GM18511 (cell line): Measurements from ENCODE around the gene FGFRL1.

Source experiments
- ATAC-seq: cut with Tn5 transposase; IDR thresholded peaks from one replicate; pipeline ENCODE4 v1.9.1; 2021; ENCODE audit warnings: mild to moderate bottlenecking, moderate library complexity; ENCODE audit not compliant: unreplicated experiment

Gene FGFRL1

DNA sequence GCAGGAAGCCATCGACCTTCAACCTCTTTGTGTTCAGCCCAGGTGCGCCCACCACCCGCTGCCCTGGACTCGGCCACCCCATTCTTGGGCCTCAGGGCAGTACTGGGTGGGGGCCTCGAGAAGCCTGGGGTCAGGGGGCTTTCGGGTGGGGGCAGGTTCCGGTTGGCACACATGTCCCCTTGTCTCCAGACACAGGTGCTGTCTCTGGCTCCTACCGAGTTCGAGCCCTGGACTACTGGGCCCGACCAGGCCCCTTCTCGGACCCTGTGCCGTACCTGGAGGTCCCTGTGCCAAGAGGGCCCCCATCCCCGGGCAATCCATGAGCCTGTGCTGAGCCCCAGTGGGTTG lies 7.4 kb upstream of the FGFRL1 start:
- ATAC-seq: no peak

DNA sequence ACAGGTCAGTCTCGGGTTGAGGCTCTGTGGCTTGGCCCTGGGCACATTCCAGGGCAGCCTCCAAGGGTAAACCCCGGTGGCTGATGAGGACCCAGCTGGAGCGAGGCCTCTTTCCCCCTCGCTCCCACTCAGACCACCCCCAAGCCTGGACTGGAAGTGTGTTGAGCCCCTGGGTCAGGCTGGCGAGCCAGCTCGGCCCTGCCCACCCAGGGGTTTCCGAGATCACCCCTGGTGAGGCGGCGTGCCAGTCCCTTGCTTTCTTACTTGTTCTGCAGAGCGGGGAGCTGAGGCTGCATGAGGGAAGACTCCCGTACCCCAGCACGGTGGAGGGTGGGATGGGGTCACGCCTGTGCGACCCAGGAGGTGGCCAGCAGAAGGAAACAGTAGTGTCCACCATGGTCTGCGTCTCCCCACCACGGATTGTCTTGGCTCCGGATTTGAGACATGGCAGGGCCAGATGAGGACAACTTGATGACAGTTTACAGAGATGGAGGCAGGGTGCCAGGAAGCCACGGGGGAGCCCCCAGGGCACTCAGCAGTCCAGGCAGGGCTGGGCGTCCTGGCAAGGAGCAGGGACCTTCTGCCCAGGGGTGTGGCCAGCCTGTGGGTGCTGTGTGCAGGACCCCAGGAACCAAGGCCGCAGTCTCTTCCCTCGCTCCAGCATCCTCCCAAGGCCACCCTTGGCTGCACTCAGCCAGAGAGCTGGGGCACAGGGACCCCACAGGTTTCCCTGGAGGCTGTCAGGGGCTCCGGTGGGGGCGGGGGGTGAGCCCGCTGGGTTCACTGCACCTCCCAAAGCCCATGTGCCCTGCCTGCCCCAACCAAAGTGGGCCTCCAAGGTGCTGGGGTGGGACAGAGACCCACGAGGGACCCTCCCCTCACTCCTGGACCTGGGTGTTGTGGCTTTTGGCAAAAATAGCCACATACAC lies 6.6 kb upstream of the FGFRL1 start:
- no peak for ATAC-seq

DNA sequence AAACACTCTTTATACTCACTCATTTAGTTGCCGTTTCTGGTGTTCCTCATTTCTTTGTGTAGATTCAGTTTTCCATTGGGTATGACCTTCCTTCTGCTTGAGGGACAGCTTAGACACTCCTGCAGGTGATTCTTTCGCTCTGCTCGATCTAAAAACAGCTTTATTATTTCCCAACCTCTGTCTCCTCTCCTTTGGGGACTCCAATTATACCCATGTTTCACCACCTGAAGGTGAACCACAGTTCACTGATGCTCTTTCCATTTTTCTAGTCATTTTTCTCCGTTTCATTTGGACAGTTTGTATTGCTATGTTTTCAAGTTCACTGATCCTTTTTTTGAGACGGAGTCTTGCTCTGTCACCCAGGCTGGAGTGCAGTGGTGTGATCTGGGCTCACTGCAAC lies 4.6 kb upstream of the FGFRL1 start:
- no peak for ATAC-seq

DNA sequence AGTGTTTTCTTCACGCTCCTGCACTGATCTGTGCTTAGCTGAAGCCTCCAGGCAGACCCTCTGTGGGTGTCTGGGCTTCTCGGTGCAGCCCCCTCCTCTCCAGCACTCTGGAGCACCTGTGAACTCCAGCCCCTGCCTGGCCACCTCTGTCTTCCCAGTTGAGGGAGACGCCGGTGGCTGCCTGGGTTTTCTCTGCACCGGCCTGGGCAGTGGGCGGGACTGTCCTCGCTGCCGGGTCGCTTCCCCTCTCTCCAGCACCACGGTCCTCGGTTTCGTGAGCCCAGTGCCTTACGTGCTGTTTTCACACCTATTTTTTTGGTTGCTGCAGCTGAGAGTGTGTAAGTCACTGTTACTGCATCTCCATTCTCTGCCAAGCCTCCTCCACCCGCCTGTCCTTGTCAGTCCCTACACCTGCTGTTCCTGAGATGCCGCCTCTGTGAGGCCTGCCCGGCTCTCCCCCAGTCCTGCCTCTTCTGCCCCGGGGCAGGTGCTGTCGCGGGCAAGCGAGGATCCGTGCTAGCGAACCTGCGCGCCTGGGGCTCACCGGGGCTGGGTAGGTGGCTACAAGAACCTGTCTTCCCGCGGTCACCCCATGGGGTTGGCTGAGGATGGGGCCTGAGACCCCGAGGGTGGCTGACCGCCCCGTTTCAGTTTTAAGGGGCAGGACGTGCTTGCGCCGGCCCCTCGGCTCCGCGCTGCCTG lies 2.4 kb upstream of the FGFRL1 start:
- ATAC-seq: peak; percentile 20

DNA sequence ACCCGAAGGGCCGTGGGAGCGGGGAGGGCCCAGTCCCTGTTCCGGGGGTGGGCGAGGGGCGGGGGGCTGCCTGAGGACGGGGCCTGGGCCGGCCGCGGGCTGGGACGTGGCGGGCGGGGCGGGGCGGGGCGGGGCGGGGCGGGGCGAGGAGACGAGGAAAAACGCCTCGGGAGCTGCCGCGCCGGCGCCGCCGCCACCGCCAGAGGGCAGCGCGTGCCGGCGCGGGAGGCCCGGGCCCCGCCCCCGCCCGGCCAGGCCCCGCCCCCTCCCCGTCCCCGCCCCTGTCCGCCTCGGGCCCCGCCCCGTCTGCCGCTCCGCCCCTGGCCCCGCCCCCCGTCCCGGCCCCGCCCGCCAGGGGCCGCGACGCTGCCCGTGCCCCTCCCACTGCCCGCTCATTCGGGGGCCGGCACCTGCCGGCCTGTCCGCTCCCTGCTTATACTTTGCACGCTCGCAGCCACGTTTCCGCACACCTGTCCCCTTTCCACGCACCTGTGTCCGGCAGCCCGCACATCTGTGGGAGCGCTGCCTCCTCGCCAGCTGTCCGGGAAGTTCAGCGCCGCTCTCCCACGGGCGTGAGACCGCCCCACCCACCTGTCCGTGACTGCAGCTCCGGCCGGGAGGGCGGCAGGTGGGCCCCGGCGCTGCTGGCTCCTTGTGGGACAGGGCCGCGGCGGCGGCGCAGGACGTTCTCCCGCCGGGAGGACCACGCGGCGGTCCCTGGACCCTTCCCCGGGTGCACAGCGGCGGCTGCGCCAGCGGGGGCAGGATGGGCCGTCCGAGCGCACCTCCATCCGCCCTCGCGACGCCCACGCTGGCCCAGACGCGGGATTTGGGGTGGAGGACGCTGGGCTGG lies 1.7 kb upstream of the FGFRL1 start:
- ATAC-seq: peak; percentile 40

DNA sequence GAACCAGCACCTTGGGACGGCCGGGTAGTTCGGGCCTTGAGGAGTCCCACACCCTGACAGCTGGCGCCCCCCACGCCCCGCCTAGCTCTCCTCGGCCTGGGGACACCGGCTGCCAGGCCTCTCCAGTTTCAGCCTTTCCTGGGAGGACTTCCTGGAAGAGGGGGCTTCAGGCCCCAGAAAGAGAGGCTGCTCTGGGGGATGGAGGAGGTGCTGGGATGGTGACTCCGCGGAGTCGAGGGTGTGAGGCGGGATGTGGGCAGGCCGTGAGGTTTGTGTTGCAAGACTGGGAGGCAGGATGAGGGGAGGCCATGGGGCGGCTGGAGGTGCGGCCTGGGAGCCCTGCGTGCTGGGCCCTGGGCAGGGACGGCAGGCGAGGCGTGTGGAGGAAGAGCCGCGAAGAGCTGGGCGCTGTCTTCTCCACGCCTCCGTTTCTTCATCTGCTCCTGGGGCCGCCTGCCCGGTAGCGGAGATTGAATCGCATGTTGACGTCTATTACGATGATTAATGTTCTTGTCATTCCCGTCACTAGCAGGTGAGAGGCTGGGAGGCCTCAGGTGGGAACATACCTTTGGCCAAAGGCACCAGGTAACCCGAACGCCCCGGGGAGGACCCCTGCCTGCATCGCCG lies 918 bp upstream of the FGFRL1 start:
- peak; percentile 10 for ATAC-seq

DNA sequence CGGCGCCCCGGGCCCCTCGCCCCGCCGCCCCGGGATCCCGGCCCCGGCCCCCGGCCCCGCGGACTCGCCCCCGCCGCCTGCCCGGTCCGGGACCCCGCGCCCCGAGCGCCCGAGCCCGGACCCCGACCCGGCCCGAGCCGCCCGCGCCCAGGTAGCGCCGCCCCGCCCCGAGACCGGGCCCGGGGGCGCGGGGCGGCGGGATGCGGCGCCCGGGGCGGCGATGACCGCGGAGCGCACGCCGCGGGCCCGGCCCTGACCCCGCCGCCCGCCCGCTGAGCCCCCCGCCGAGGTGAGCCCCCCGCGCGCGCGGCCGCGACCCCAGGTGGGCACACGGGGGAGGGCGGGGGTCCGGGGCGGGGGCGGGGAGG lies 224 bp downstream of the FGFRL1 start:
- ATAC-seq: peak; percentile 7

DNA sequence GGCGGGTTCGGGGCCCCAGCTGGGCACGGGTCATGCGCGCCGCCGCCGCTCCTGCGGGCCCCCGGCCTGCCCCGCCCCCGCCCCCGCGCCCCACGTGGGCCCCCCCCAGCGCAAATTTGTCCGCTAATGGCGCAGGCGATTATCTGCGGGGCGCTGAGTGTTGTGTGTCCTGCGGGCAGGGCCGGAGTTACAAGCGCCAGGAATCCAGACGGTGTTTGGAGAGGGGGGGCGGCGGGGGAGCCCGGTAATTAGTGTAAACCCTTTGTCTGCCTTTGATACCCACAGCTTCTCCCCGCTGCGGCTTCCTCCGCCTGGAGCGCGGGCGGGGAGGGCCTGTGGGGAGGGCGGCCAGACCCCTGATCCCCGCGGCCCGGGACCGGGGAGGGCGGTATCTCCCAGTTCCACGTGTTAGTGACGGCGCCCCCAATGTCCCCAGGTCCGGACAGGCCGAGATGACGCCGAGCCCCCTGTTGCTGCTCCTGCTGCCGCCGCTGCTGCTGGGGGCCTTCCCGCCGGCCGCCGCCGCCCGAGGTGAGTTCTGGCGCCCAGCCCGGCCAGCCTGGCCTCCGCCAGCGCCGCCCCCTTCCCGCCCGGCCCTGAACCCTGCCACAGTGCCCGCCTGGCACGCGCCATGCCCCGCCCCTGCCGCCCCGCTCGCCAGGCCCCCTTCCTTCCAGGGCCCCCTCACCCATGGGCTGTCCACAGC lies 761 bp downstream of the FGFRL1 start:
- ATAC-seq: no peak

DNA sequence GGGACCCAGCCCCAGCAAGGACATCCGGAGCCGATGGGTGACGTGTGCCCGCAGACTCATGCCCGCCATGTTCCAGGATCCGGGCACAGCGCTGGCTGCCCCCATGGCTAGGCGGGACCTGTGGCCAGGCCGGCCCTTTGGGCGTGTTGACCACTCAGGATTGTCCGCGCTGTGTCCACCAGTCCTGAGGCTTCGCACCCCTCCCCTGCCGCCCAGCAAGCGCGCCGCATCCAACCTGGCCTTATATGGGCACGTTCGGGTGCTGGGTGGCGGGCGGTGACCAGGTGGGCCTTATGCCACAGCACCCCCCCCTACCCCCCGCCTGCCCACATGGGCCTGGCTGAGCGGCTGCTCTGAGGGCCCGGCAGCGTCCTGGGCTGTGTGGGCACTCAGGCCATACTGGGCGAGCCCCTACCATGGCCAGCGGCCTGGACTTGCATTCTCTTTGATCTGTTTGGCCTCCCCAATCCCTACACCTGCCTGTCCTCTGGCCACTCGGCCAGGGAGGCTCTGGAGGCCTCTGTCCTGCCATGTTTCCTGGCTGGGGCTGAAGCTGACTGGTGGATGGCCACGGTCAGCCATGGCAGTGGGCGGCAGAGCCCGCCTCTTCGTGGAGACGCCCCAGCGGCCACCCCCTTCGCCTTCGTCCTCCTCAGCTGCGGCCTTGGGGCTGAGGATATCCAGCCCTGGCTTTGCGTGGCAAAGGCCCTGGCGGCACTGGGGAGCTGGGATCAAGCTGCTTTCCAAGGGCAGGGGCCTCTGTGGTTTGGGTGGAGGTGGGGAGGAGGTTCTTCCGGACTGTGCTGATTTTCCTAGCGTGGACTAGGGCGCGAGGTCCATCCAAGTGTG lies 2.0 kb downstream of the FGFRL1 start:
- ATAC-seq: no peak

DNA sequence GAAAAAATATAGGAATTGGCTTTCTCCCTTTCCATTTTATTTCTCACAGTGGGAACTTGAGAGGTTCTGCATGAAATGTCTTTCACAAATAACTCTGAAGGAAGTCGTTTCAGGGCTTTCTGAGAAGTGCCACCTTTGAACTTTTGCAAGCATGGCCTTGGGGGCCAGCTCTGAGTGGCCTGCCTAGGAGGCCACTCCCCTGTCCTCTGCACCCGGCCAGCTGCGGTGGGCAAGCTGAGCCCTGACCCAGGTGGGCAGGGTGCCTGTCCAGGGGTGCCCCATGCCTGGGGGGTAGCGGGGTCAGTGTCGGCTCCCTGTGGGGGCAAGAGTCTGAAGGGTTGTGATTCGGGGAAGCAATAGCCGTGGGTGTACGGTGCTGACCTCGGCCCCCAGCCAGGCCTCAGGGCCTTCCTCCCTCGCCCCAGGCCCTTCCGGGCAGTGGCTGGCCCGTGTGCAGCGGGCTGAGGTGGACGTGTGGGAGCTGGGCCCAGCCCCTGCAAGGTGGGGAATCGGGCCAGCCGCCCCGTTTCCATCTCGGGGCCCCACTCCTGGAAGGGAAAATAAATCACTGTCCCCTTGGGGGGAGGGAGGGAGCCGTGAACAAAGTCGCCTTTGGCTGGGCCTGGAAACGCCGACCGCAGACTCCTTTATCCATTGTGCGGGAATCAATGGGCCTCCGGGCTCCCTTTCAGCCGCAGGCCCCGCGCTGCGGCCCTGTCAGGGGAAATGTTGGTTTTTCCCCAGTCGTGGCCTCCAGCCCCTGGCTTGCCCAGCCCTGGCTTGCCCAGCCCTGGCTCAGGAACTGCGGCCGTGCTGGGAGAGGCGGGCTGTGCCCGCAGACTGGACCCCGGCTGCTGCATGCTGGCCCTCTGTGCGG lies 3.1 kb downstream of the FGFRL1 start:
- no peak for ATAC-seq

DNA sequence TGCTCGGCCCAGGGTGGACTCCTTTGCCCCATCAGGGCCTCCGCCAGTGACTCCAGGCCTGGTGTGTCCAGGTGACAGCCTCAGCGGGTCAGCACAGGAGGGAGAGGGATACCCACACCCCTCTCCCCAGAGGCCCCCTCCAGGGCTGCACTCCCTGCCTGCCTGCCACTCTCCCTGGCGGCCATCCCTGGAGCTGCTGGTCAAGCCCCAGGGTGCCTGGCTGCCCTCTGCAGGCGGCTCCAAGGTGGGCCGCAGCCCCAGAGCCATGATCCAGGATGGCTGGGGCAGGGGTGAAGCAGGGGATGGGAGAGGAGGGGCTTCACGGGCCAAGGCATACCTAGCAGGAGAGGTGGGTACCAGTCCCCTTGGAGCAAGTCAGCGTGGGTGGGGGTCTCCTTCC lies 3.8 kb downstream of the FGFRL1 start:
- no peak for ATAC-seq

DNA sequence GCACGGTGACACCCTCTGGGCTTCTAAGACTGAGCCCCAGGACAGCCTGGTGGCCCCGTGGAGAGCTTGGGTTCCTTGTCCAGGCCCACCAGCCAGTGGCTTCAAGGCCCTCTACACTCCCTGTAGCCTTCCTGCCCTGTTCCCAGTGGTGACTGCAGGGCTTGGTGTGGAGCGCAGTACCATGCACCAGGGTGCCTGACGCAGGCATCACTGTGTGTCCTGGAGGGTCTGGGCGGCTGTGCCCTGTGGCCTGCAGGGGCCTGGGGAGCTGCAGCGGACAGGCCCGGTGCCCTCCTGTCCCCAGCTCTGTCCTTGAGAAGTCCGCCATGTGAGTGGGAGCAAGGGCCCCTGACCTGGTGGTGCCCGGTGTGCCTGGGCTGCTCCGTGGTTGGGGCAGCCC lies 4.3 kb downstream of the FGFRL1 start:
- ATAC-seq: no peak

DNA sequence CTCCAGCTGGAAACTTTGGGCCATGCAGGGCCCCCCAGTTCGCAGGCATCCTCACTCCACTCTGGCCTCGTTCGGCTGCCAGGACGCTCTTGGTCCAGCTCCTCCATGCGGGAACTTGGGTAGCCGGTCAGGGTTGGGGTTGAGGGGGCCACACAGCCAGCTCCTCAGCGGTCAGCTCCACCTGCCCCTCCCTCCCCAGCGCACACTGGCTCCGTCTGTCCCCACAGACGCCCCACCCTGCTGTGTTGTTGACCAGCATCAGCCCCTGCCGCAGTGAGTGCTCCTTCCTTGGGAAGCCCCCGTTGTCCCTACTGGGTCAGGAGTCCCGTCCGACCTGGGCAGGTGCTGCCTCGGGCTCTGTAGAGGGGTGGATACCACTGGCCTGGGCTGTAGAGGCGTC lies 5.8 kb downstream of the FGFRL1 start:
- no peak for ATAC-seq

DNA sequence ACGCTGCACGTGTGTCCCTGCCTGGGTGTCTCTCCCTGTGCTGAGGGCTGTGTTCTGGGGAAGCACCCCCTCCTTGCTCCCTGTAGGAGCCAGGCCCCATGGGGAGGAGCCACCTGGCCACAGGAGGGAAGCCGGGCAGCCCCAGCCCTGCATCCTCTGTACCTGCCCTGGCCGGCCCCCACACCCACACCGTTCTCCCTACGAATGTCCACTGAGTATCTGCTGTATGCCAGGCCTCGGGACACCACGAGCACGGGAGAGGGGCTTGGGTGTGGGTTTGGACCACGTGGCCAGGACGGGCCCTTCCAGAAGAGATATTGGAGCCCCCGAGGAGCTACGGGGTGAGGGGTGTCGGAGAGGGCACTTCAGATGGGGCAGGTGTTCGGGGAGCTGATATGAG lies 6.3 kb downstream of the FGFRL1 start:
- ATAC-seq: no peak

DNA sequence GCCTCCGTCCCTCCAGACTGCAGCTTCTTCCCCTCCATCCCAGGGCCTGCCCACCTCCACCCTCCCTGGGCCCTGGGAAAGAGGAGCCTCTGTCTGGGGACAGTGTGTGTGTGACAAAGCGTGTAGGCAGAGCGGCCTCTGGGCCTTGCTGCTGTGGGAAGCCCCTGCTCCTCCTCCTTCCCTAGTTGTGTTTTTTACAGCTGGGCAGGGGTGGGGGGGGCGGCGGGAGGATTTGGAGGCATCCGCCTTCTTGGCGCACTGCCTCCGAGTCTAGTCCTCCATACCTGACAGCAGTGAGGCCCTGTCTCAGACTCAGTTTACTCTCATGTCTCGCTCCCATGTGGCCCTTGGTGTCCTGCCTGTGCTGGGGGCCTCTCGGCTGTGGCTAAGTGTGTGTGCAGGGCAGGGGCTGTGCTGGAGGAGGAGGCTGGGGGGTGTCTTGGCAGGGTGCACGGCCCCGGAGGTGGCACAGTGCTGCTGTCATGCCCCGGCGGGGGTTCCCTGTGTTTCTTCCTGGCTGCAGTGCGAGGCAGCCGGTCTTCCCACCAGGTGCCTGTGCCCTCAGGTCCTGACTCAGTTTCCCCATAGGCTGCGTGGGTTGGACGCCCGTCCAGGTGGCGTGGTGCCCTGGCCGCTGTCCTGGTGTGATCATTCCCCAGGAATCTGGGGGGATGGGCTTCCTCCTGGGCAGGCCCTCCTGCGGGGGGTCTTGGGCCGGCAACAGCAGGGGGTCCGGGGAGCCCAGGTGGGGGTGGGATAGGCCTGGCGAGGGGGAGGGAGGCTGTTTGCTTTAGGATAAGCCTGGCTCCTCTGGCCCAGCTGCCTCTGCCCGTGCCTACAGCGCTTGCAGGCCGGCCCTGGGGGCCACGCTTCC lies 7.0 kb downstream of the FGFRL1 start:
- ATAC-seq: no peak

DNA sequence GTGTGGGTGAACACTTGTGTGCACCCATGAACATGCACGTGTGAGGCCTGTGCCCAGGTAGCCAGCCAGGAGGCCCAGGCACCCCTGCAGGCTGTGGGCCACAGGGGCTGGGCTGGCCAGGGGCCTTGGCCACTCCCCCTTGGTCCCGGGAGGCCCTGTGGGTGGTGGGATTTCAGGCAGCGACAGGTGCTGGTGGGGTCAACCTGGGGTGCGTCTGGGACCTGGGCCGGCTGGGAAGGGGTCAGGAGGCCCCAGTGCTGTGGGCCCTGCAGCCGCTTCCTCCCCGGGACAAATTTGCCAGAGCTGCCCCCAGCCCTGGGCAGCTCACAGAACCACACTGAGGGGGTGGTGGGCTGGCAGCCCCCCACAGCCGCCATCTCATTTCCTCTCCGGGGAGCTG lies 7.9 kb downstream of the FGFRL1 start:
- no peak for ATAC-seq

DNA sequence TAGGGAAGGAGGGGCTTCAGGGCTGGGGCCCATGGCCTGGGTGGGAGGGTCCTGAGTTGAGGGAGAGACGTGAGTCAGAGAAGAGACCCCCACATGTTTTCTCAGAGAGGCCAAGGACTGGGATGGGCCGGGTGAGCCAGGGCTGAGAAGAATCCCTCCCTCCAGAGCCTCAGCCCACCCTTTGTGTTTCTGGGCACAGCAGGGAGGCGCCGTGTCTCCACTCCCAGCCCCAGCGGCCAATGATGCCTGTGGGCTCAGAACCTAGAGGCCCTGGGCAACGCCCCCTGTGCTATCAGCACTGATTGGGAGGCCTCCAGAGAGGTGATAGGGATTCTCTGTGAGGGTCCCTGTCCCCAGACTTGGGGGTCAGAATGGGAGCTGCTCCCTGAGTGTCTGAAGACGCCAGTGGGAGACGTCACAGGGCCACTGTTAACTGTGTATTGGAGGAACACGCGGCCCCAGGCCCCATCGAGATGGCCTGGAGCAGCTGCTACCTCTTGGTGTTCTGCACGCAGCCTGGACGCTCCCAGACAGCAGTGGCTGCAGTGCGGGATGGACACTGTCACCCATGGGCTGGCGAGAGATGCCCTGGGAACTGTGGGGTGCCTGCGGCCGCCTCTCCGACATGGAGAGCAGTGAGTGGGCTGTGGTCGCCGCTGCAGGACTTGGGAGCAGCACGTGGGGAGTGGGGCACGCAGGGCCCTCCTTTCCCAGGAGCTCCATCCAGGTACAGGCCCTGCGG lies 8.5 kb downstream of the FGFRL1 start:
- ATAC-seq: no peak
